Suprapubic skin (tissue), 3 donors: Measurements from ENCODE around the gene TESMIN.

Experiments
- EP300 ChIP-seq: sonication (generic); formaldehyde crosslinking; IDR thresholded peaks from one replicate; pipeline ENCODE4 v1.6.1; 2017; ENCODE audit warnings: antibody characterized with exemption
- POLR2A ChIP-seq, 2 donors: fragments of 450-650 bp; IDR thresholded peaks; one replicate each; pipeline ENCODE4 v1.6.1; 2017; ENCODE audit warnings: antibody characterized with exemption in 2 of 2, mild to moderate bottlenecking in 2 of 2, moderate library complexity in 2 of 2
- TF ChIP-seq, protein P1 (sequence below), 2 donors: fragments of 200-600 bp in 1 of 2; fragments of 450-650 bp in 1 of 2; sonication (generic) in 1 of 2; IDR thresholded peaks; one replicate each; pipeline ENCODE4 v1.5.1; 2016 to 2019; ENCODE audit warnings: antibody characterized with exemption in 2 of 2, mild to moderate bottlenecking in 1 of 2, moderate library complexity in 1 of 2

DNA sequence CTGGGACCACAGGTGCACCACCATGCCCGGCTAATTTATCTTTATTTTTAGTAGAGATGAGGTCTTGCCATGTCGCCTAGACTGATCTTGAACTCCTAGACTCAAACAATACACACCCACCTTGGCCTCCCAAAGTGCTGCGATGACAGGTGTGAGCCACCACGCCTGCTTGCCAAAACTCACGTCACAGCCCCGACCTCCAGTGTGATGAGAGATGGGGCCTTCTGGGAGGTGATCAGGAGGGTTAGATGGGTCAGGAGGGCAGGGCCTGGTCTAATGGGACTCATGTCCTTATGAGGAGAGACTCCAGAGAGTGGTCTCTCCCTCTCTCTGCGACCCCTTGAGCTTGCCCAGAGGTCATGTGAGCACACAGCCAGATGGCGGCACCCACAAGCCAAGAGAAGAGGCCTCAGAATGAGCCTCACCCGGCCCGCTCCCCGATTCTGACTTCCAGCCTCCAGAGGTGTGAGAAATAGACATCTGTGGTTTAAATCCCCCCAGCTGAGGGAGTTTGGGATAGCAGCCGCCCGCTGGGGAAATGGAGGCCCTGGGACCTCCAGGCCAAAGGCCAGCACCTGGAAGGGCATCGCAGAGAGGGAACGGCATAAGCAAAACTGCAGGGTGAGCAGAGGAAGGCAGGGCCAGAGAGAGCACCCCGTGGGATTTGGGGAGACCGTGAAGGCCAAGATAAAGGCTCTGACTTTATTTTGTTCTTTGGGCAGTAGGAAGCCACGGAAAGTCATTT lies 91.1 kb downstream of the TESMIN start:
- TF ChIP-seq POLR2A (IDR thresholded peaks at IDR 0.05) = no peak
- TF ChIP-seq, protein P1, sequence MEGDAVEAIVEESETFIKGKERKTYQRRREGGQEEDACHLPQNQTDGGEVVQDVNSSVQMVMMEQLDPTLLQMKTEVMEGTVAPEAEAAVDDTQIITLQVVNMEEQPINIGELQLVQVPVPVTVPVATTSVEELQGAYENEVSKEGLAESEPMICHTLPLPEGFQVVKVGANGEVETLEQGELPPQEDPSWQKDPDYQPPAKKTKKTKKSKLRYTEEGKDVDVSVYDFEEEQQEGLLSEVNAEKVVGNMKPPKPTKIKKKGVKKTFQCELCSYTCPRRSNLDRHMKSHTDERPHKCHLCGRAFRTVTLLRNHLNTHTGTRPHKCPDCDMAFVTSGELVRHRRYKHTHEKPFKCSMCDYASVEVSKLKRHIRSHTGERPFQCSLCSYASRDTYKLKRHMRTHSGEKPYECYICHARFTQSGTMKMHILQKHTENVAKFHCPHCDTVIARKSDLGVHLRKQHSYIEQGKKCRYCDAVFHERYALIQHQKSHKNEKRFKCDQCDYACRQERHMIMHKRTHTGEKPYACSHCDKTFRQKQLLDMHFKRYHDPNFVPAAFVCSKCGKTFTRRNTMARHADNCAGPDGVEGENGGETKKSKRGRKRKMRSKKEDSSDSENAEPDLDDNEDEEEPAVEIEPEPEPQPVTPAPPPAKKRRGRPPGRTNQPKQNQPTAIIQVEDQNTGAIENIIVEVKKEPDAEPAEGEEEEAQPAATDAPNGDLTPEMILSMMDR (IDR thresholded peaks at IDR 0.05) = no peak
- no peak for TF ChIP-seq EP300
